ENCODE data around the gene PCDHB7.
"Not testable (repeated sequence)": the region's sequence is repeated elsewhere in the genome, so short reads cannot be mapped to it uniquely, and the experiment has no call there.

The PCDHB7 gene

DNA sequence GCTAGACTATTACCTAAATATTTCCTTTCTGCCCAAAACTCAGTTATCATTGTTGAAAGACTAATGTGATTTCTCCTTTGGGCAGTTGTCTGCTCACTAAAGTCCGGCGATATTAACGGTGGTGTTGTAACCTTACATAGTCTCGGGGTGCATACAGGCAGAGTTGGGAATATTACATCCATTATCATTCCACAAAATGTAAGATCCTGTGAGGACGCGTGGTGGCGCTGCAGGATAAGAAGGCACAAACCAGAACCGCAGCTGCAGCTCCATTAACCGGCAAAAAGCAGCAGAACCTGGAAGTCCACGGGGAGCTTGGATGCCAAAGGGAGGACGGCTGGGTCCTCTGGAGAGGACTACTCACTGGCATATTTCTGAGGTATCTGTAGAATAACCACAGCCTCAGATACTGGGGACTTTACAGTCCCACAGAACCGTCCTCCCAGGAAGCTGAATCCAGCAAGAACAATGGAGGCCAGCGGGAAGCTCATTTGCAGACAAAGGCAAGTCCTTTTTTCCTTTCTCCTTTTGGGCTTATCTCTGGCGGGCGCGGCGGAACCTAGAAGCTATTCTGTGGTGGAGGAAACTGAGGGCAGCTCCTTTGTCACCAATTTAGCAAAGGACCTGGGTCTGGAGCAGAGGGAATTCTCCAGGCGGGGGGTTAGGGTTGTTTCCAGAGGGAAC lies 41.4 kb downstream of the PCDHB7 start, which contains the start of gene PCDHB13:
TSS of gene PCDHB13 (plus strand) at position 264 of the 684 bp plus-strand sequence. CDS start at position 469, 205 bp downstream.
- H3K9me3 Mint-ChIP-seq; H3K36me3 Mint-ChIP-seq (ENCODE audit: insufficient read depth); ATAC-seq (replicated peaks; ENCODE audit: extremely low read depth, poor library complexity, severe bottlenecking); H3K4me1 Mint-ChIP-seq; DNase-seq (ENCODE audit: low spot score in 2 of 2): not testable (repeated sequence)
- Mint-ChIP-seq H3K27ac (ENCODE audit: low read depth) (peak within 1 kb of the TSS; percentile 35), H3K4me3 (peak within 1 kb of the TSS; percentile 52), H3K27me3 (peaks cover 45% of the 10 kb centered on the region)

GRCh38 chr5:141214583-141214982 lies 42.1 kb downstream of the PCDHB7 start:
- not testable (repeated sequence) for H3K4me1 Mint-ChIP-seq; DNase-seq (ENCODE audit: low spot score in 2 of 2); H3K9me3 Mint-ChIP-seq; H3K4me3 Mint-ChIP-seq; ATAC-seq (replicated peaks; ENCODE audit: extremely low read depth, poor library complexity, severe bottlenecking); H3K27ac Mint-ChIP-seq (ENCODE audit: low read depth); H3K36me3 Mint-ChIP-seq (ENCODE audit: insufficient read depth)
- H3K27me3 Mint-ChIP-seq: peaks cover 41% of the 10 kb centered on the region

DNA sequence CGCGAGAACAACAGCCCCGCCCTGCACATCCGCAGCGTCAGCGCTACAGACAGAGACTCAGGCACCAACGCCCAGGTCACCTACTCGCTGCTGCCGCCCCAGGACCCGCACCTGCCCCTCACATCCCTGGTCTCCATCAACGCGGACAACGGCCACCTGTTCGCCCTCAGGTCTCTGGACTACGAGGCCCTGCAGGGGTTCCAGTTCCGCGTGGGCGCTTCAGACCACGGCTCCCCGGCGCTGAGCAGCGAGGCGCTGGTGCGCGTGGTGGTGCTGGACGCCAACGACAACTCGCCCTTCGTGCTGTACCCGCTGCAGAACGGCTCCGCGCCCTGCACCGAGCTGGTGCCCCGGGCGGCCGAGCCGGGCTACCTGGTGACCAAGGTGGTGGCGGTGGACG lies 43.1 kb downstream of the PCDHB7 start:
- not testable (repeated sequence) for H3K4me3 Mint-ChIP-seq; H3K27ac Mint-ChIP-seq (ENCODE audit: low read depth); ATAC-seq (replicated peaks; ENCODE audit: extremely low read depth, poor library complexity, severe bottlenecking); H3K9me3 Mint-ChIP-seq; DNase-seq (ENCODE audit: low spot score in 2 of 2); H3K4me1 Mint-ChIP-seq; H3K36me3 Mint-ChIP-seq (ENCODE audit: insufficient read depth)
- H3K27me3 Mint-ChIP-seq: peaks cover 44% of the 10 kb centered on the region

GRCh38 chr5:141216035-141216434 lies 43.6 kb downstream of the PCDHB7 start:
- DNase-seq (ENCODE audit: low spot score in 2 of 2); H3K4me3 Mint-ChIP-seq; H3K9me3 Mint-ChIP-seq; ATAC-seq (replicated peaks; ENCODE audit: extremely low read depth, poor library complexity, severe bottlenecking); H3K27ac Mint-ChIP-seq (ENCODE audit: low read depth); H3K4me1 Mint-ChIP-seq; H3K36me3 Mint-ChIP-seq (ENCODE audit: insufficient read depth): not testable (repeated sequence)
- H3K27me3 Mint-ChIP-seq: peaks cover 45% of the 10 kb centered on the region

GRCh38 chr5:141223112-141223783 lies 50.8 kb downstream of the PCDHB7 start, which contains the start of gene PCDHB14:
PCDHB14 (plus strand) TSS chr5:141223343; CDS start chr5:141223506, 163 bp downstream.
- ATAC-seq (replicated peaks; ENCODE audit: extremely low read depth, poor library complexity, severe bottlenecking) (no peak), DNase-seq (ENCODE audit: low spot score in 2 of 2) (no peak)
- no peak within 1 kb of the TSS for H3K4me3 Mint-ChIP-seq
- H3K36me3 Mint-ChIP-seq (ENCODE audit: insufficient read depth): no peaks in the 10 kb centered on the region
- peaks cover 44% of the 10 kb centered on the region for H3K27me3 Mint-ChIP-seq
- peaks cover 3% of the 10 kb centered on the region for H3K9me3 Mint-ChIP-seq
- H3K27ac Mint-ChIP-seq (ENCODE audit: low read depth): no peak within 1 kb of the TSS
- H3K4me1 Mint-ChIP-seq: no peaks in the 10 kb centered on the region

- not testable (repeated sequence) for H3K4me1 Mint-ChIP-seq; H3K27ac Mint-ChIP-seq (ENCODE audit: low read depth); ATAC-seq (replicated peaks; ENCODE audit: extremely low read depth, poor library complexity, severe bottlenecking); H3K9me3 Mint-ChIP-seq; DNase-seq (ENCODE audit: low spot score in 2 of 2); H3K36me3 Mint-ChIP-seq (ENCODE audit: insufficient read depth); H3K4me3 Mint-ChIP-seq
- peaks cover 45% of the 10 kb centered on the region for H3K27me3 Mint-ChIP-seq
Measured at GRCh38 chr5:141224844-141225243, 52.4 kb downstream of the PCDHB7 start.

DNA sequence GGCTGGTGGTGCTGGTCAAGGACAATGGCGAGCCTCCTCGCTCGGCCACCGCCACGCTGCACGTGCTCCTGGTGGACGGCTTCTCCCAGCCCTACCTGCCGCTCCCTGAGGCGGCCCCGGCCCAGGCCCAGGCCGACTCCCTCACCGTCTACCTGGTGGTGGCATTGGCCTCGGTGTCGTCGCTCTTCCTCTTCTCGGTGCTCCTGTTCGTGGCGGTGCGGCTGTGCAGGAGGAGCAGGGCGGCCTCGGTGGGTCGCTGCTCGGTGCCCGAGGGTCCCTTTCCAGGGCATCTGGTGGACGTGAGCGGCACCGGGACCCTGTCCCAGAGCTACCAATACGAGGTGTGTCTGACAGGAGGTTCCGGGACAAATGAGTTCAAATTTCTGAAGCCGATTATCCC lies 53.0 kb downstream of the PCDHB7 start:
- peaks cover 40% of the 10 kb centered on the region for H3K27me3 Mint-ChIP-seq
- ATAC-seq (replicated peaks; ENCODE audit: extremely low read depth, poor library complexity, severe bottlenecking); H3K36me3 Mint-ChIP-seq (ENCODE audit: insufficient read depth); H3K4me3 Mint-ChIP-seq; H3K27ac Mint-ChIP-seq (ENCODE audit: low read depth); H3K9me3 Mint-ChIP-seq; DNase-seq (ENCODE audit: low spot score in 2 of 2); H3K4me1 Mint-ChIP-seq: not testable (repeated sequence)

All from central memory CD8-positive, alpha-beta T cell (primary cell).